Epithelial cell of esophagus (primary cell): Measurements from ENCODE around the gene CSMD2.

ENCODE experiments used
- DNase-seq: peaks from one replicate; pipeline ENCODE4 v3.0.0; 2010; ENCODE audit warnings: low read depth
- H3K4me3 ChIP-seq: 2 replicates; pipeline ENCODE4 v1.5.1; 2011; ENCODE audit warnings: mild to moderate bottlenecking, low read length, control low read depth
- TF ChIP-seq, protein P1 (sequence below): IDR thresholded peaks from 2 replicates; pipeline ENCODE4 v1.5.1; 2011; ENCODE audit warnings: low read depth, mild to moderate bottlenecking, low read length, control low read depth, inconsistent platforms; ENCODE audit not compliant: insufficient read depth; ENCODE audit errors: missing control alignments

CSMD2 gene

DNA sequence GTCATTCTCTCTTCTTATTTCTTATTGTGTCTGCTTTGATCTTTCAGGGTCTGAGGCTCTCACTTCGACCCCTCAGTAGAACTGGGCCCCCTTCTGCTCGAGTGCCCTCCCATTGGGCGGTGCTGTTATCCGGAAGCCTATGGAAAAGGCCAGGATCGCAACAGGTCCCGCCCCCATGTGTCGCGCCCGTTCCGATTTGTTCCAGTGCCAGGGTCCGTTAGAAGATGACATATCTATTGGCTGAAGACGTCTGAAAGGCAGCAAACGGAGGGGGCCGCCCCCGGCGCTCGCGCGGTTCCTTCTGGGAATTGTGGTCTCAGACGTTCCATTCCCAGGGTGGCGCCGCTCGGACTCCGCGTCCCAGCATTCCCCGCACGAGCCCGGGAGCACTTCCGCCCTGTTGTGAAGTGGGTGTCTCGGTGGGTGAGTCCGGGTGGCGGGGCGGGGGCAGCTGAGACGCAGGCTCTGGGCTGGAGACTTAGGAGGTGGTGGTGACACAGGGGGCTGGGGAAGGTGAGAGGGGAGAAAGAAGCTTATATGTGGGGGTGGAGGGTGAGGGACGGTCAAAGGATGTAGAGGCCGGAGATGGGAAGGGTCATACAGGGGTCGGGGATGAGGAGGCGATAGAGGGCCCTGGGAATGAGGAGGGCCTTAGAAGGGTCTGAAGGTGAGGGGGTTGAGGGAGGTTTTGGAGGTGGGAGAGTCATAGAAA lies 692.6 kb downstream of the CSMD2 start, which contains the start of gene ZSCAN20:
TSS of gene ZSCAN20 (plus strand) at position 377 of the 712 bp plus-strand sequence. CDS start 6,644 bp downstream, outside the sequence.
- TF ChIP-seq, protein P1, sequence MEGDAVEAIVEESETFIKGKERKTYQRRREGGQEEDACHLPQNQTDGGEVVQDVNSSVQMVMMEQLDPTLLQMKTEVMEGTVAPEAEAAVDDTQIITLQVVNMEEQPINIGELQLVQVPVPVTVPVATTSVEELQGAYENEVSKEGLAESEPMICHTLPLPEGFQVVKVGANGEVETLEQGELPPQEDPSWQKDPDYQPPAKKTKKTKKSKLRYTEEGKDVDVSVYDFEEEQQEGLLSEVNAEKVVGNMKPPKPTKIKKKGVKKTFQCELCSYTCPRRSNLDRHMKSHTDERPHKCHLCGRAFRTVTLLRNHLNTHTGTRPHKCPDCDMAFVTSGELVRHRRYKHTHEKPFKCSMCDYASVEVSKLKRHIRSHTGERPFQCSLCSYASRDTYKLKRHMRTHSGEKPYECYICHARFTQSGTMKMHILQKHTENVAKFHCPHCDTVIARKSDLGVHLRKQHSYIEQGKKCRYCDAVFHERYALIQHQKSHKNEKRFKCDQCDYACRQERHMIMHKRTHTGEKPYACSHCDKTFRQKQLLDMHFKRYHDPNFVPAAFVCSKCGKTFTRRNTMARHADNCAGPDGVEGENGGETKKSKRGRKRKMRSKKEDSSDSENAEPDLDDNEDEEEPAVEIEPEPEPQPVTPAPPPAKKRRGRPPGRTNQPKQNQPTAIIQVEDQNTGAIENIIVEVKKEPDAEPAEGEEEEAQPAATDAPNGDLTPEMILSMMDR = no peak
- H3K4me3 ChIP-seq = peak within 1 kb of the TSS; percentile 81

DNA sequence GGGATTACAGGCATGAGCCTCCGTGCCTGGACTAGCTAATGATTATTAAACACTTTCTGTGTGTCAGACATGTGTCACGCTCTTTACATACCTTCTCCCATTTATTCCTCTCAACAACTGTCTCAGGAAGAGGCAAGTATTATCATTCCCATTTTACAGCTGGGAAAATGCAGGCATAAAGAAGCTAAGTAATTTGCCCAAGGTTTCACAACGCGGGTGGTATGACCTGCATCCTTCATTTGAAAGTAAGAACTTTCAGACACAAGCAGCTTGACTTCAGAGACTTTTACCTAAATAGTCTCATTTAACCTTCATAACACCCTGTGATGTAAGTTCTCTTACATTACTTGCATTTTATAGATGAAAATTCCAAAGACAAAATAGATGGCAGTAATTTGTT lies 693.6 kb downstream of the CSMD2 start:
- peak; percentile 30 for DNase-seq
- TF ChIP-seq, protein P1 = no peak
- no peak overlapping the region for H3K4me3 ChIP-seq

More for the DNA sequence above, 692.6 kb downstream of the CSMD2 start, which contains the start of gene ZSCAN20:
- peak; percentile 98 for DNase-seq

DNA sequence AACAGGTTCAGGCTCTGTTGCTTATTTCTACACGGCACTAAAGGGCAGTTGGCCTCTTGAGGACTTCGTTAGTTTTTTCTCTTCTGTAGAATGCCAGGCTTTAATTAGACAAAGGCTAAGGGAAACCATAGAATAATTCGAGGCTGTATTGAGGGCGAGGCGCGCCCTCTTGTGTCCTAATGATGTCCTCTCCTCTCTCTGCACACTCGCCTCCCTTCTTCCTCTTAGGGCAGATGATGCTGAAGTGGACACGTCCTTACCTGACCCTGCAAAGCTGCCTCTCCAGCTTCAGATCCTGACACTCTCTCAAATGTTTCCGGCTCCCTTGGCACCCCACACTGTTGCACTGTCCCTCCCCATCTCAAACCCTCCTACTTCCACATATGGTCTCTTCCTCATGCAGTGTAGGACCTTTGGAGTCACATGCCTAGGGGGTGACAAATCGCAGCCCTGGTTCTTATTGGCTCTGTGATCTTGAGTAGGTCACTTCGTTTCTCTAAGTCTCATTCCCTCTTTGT lies 694.5 kb downstream of the CSMD2 start:
- TF ChIP-seq, protein P1 = peak; percentile 86
- DNase-seq = peak; percentile 90
- no peak overlapping the region for H3K4me3 ChIP-seq

DNA sequence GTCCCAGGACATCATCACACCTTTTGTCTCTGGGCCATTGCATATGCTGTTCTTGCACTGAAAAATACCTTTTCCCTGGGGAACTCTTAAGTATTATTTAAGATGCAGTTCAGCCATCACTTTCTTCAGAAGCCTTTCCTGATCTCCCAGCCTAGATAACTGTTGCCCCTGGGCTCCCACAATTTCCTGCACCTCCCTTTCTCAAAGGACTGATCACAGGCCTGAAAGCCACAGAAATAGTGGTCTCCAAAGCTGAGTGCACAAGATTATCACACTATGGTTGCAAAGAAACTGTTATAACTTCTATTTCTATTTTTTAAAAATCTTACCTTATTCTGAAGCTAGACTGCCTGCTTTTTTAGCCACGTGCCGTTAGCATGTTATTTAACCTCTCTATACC lies 695.3 kb downstream of the CSMD2 start:
- TF ChIP-seq, protein P1 = no peak
- no peak overlapping the region for H3K4me3 ChIP-seq
- DNase-seq = no peak

DNA sequence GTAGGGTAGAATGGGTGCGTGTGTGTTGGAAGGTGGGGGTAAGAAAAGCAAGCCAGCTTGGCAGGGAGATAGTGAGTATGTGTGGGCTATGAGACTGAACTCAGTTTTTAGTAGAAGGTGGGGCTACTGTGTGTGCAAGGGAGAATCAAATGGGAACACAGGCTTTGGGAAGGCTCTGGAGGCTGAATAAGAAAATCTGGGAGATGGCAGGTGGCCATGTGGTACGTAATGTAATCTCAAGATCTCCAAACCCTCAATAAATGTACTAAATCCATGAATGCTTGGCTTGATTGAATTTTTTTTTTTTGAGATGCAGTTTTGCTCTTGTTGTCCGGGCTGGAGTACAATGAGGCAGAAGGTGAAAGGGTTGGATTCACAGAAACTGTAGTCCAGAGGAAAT lies 696.1 kb downstream of the CSMD2 start:
- TF ChIP-seq, protein P1 = no peak
- DNase-seq = no peak
- no peak overlapping the region for H3K4me3 ChIP-seq

DNA sequence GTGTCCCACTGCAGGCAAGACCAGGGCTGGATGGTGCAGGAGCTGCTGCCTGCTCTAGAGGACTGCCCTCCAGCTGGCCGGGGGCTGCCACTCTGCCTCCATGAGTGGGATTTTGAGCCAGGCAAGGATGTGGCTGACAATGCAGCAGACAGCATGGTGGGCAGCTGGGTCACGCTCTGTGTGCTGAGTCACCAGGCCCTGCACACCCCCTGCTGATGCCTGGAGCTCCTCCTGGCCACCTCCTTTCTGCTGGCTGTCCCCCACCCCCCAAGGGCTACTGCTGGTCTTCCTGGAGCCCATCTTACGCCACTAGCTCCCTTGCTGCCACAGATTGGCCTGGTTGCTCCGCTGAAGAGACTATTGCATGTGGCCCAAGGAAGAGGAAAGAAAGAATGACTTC lies 696.5 kb downstream of the CSMD2 start:
- TF ChIP-seq, protein P1 = no peak
- no peak overlapping the region for H3K4me3 ChIP-seq
- no peak for DNase-seq
